ENCODE measurements around the gene ZCCHC7.

GRCh38 chr9:37407468-37407867, 287.1 kb downstream of the ZCCHC7 start:
- no peak for TF ChIP-seq TAF1 (IDR thresholded peaks at IDR 0.05; ENCODE audit: borderline replicate concordance, insufficient read depth, low read length)
- no peak for TF ChIP-seq POLR2AphosphoS5 (IDR thresholded peaks at IDR 0.05; ENCODE audit: low read depth, low read length)
- TF ChIP-seq SIN3A (IDR thresholded peaks at IDR 0.05; ENCODE audit: borderline replicate concordance, insufficient read depth, low read length), result no peak
- TF ChIP-seq REST (IDR thresholded peaks at IDR 0.05; ENCODE audit: insufficient read depth in 1 of 2, low read depth in 2 of 2, low read length in 2 of 2), result no peak

All from PFSK-1 (cell line).